HG03097 (cell line): ENCODE measurements around the gene ASCC3.
"Not testable (repeated sequence)": the region's sequence is repeated elsewhere in the genome, so short reads cannot be mapped to it uniquely, and the experiment has no call there.

ENCODE experiments used
- ATAC-seq: cut with Tn5 transposase; IDR thresholded peaks from one replicate; pipeline ENCODE4 v1.9.1; 2021; ENCODE audit not compliant: unreplicated experiment, low FRiP score

Gene ASCC3

DNA sequence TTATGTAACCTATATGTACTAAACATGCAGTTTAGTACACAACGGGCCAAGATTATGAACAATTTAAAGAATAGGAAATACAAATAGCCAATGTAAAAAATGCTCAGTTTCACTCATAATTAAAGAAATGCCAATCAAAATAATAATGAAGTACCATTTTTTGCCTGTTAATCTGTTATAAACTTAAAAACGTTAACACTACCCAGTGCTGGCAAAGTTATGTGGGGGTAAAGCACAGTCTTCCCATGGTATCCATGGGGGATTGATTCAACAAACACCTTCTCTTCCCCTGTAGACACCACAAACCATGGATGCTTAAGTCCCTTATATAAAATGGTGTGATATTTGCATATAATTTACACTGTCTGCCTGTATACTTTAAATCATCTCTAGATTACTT, 211.1 kb downstream of the ASCC3 start:
- ATAC-seq: no peak

DNA sequence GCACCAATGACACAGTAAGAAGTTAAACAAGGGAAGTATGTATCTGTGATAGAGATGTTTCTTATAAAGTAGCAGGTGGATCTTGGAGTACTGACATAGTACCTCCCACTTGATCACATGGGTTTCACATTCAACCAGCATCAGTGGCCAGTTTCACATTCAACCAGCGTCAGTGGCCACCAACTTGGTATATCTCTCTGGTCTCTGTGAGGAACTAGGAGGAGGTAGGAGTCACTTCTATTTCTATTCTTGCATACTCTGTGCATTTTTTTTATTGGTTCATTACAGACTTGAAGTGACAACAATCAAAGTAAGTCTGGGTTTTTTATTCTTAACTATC, 216.1 kb downstream of the ASCC3 start:
- ATAC-seq: peak; percentile 97

DNA sequence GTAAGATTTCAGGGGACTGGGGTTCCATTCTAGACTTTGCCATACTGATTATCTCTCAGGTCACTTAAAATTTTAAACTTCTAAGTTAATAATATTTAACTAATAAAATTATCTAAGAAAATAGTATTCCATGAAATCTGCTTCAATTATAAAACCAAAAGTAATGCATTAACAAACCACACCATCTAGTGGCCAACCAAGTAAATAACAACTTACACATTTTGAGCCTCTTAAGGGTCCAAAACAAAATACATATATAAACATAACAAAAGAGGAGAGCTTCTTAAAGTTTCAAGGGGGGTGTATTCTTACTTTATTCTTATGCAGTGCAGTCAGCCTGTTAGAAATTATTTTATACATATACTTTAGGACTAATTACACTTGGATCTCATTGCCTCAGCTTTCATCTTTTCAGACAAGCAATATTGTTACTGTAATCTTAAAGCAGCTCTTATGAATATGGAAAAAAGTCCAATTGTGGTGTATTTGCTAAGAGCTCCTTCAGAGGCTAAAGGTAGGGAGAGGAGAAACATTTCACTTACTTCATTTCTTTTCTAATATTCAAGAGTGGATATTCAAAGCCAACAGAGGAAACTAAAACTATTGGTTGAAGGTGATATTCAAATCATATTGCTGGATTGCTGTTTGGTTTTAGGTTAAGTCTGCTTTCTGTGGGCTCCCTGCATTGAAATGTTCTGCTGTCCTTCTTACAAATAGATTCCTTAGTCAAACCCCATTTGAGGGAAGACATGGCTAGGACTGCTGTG, 216.7 kb downstream of the ASCC3 start:
- ATAC-seq: peak; percentile 32

DNA sequence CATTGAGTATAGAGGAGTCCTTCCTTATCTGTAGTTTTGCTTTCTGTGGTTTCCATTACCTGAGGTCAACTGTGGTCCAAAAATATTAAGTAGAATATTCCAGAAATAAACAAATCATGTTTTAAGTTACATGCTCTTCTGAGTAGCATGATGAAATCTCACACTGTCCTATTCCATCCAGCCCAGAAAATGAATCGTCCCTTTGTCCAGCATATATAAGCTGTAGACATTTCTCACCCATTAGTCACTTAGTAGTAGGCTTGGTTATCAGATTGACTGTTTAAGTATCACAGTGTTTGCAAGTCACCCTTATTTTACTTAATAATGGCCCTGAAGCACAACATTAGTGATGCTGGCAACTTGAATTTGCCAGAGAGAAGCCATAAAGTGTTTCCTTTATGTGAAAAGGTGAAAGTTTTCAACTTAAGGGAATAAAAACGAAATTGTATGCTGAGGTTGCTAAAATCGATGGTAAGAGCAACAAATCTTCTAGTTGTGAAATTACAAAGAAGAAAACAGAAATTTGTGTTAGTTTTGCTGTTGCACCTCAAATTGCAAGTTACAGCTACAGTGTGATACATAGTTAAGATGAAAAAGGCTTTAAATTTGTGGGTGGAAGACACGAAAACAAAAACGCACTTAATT, 217.8 kb downstream of the ASCC3 start:
- no peak for ATAC-seq

DNA sequence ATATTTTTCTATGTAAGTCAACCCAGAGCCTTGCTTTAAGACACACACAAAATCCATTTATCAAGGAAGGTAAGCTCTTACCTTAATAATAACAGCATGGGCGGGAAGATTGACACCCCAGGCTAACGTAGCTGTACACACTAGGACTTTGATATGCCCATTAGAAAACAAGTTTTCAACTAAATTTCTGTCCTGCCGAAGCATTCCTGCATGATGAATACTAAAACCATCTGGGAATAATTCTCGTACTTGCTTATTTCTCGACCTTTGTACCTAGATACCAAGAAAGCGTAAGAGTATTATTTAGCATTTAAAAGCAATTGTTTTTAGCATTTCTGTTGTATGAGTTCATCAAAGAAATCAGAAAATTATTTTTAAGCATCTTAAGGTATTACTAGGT, 218.9 kb downstream of the ASCC3 start:
- ATAC-seq: no peak

DNA sequence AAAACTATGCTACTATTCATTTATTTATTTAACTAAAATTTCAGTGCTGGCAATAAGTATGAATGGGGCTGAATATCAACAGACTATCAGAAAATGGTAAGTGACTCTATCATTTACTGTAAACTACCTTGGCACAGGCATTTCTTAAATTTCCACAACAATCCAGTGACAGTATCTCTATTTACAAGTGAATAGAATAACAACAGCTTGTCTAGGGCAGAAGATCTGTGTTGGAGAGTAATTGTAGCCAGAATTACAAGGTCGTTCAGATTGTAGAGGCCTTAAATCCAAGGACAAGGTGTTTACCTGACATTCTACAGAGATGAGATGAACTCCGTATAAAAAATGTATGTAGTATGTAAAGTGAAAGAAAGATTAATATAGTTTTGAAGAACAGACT, 222.6 kb downstream of the ASCC3 start:
- ATAC-seq: no peak

DNA sequence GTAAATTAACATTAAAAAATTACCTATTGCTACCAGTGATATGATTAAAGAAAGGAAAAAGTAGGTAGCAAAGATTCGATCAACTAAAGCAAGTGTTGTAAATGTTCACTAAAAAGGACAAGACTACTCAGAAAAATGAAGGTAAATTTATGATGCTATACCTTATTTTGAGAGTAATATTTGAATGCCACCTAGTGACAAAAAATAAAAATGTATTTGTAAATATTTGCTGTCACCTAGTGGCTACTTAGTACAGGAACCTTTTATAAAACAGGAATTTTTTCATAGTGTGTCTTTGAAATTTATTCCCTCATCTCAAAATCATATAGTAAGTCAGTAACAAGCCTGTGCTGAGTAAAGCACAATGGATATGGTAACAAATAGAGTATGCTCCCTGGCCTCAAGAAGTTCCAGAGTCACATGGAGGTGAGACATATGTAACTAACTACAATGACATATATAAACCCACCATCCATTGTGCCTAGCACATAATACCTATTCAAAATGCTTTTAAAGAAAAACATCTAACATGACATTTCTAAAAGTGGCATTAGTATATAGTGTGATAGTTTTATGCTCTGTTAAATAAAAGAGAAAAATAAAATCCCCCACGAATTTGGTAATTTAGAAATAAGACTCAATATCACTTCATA, 223.3 kb downstream of the ASCC3 start:
- ATAC-seq: no peak

DNA sequence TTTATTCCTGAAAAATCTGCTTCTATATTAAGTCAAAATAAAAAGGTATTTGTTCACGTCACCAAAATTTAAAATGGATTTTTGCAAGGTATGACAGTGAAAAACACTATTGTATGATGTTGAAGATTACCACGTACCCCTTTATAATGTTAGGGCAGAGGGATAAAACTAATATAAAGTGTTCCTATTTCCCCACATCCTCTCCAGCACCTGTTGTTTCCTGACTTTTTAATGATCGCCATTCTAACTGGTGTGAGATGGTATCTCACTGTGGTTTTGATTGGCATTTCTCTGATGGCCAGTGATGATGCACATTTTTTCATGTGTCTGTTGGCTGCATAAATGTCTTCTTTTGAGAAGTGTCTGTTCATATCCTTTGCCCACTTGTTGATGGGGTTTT, 240.0 kb downstream of the ASCC3 start:
- not testable (repeated sequence) for ATAC-seq

DNA sequence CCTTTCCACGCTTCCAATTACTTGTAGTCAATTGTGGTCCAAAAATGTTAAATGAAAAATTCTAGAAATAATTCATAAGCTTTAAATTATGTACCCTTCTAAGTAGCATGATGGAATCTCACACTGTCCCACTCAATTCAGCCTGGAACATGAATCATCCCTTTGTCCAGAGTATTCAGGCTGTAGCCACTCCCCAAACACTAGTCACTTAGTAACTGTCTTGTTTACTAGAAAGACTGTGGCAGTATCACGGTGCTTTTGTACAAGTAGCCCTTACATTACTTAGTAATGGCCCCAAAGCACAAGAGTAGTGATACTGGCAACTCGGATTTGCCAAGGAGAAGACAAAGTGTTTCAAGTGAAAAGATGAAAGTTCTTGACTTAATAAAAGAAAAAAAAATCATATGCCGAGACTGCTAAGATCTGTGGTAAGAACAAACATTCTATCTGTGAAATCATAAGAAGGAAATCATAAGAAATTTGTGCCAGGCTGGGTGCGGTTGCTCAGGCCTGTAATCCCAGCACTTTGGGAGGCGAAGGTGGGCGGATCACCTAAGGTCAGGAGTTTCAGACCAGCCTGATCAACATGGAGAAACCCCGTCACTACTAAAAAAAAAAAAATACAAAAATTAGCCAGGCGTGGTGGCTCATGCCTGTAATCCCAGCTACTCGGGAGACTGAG, 247.9 kb downstream of the ASCC3 start:
- ATAC-seq: no peak

DNA sequence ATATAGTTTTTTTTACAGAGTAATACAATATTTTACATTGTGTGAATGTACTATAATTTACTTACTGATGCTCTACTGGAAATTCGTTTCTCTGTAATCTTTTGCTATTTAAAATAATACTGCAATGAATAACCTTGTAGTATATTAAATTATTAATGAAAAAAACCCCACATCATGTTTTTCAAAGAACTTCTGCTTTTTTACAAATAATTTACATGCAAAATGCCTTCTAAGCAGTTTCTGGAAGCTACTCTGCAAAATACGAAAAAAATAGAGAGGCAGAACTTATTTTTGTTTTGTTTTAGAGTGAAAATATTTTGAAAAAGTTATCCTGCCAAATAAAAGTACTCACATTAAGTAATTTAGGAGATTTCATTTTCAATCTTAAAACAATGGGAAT, 250.6 kb downstream of the ASCC3 start:
- ATAC-seq: no peak

DNA sequence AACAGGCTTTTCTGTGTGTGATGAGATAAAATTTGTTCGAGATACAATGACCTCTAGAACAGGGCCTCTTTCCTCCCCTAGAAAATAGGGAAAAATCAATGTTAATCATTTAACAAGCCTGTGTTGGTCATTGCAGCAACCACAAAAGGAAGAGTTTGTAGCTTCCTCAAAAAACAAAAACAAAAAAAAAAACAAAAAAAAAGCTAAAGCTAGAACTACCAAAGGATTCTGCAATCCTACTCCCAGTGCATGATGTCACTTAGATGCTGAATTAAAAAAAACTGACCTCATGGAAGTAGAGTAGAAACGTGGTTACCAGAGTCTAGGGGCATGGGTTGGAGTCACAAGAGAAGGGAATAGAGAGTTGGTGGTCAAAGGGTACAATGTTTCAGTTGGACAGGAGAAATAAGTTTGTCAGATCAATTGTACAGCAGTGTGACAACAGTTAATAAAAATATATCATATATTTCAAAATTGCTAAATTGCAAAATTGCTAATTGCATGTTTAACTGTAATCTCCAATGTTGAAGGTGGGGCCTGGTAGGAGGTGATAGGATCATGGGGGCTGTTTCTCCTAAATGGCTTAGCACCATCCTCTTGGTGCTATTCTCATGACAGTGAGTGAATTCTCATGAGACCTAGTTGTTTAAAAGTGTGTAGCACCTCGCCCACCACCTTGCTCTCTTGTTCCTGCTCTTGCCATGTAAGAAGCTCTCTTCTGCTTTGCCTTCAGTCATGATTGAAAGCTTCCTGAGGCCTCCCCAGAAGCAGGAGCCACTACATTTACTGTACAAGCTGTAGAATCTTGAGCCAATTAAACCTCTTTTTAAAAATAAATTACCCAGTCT, 253.0 kb downstream of the ASCC3 start:
- no peak for ATAC-seq

DNA sequence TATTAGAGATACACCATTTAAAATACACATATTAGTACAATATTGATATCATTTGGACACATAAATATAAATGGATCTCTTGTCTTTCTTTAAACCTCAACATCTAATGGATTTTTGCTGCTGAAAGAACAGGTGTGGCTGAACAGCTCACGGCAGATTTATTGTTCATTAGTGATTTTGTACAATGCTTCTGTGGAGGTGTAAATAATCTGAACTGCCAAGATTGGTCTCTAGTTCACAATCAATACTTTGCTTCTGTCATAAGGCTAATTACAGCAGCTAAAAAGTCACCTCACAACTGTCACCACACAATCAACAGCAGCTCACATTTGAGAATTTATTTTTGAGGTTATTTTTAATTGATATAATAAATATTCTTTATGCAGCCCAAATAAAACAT, 254.4 kb downstream of the ASCC3 start:
- no peak for ATAC-seq

DNA sequence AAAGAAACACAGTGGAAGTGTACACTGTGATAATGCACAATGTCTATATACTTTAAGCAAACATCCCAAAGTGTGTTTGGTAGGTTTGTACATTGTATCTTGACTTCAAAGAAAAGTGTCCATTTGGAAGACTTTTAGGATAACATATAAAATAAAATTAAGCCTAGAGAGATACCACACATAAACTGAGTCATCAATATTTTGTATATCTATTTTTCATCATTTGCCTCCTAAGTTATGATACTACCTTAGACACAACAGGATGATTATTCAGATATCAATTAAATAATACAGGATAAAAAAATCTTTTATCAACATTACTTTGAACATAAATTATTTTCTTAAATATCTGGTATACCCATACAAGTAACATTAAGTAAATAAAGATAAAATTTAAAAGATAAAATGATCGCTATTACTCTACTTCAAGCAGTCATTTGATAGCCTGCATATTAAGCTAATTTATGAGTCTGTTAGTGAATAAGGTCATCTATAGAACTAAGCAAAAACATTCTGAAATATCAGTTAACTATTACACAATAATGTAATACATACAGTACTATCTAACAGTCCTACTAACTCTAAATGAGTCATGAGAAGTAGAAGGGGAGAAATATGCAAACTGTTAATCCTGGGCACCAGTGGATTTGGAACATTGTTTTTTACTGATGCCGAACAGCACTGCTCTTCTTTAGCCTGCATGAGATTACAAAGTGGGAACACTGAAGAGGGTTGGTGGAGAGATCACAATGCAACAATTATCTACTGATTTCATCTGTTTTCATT, 258.0 kb downstream of the ASCC3 start:
- no peak for ATAC-seq

DNA sequence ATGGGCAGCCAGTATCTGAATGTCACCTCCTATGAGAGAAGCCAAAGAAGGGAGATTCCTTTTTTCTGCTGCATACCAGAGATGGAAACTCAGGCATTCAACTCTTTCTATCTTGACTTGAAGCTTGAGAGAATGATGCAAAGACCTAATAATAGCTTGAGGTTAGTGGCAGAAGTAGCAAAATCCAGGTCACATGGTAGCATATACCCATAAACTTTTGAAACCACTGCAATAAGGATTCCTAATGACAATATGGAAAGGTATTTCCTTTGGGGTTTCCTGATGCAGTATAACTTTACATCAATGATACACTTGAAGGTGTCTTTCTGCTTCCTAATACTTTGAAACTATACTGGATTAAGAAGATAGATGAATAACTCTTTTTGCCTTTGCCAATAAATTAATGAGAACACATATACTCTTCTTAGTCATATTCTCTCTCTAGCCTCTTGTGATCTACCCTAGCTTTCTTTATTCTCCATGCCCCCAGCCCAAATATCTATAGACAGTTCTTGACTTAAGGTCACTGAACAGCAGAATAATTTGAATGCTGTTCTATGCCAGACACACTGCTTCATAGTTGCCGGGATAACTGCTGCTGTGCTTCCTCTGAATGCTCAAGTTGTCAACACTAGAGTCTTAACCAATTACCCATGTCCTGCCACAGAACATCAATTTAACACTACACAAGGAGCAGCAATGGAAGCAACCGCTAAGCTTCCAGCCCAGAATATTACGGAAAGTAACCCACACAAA, 260.9 kb downstream of the ASCC3 start:
- no peak for ATAC-seq

DNA sequence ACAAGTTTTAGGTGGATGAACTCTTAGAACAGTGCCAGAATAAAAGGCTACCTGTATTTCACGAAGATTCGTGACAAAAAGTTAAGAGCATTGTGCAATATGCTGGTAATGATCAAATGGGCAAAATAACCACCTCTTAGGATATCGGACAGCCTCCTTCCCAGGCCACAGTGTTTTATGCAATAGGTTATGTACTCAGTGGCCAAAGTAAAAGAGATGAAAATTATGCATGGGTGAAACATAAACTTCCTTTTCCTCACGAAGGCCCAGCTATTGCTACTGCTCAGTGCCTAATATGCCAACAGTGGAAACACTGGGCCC, 262.8 kb downstream of the ASCC3 start:
- no peak for ATAC-seq

DNA sequence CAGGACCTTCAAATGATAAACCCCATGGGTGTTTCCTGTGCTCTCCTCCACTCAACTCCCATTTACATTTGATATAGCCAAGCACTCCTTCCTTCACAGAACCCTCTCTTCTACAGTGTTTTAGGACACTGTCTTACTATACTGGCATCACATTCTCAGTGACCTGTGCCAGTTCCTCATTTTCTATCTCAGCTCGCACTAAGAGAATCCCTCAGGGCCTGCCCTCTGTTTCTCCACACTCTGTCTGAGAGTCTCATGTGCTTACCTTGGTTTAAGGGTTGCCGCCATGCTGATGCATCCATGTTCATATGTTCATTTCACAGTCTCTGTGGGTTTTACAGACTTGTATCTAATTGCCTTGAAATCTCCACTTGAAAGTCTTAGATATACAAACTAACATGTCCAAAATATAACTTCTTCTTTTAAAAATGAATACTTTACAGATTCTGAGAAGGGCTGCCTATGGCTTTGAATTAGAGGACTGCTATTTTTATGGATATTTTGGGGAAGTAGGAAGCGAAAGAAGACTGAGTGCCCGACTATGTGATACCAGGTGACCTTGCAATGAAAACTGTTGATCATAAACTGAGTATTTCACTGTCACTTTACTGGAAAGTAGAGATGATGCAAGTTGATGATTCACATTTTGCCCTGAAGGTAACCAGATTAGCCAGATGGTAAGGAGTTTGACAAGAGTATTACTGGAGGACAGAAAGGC, 263.3 kb downstream of the ASCC3 start:
- ATAC-seq: no peak

DNA sequence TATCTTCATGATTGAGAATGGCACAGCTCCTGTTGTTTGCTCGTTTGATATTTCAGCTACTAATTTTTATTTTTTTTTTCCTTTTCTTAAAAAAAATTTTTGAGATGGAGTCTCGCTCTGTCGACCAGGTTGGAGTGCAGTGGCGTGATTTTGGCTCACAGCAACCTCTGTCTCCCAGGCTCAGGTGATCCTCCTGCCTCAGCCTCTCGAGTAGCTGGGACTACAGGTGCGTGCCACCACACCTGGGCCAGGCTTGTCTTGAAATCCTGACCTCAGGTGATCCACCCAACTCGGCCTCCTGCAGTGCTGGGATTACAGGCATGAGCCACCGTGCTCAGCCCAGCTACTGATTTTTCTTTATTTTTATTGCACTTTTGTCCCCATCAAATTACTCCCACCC, 266.2 kb downstream of the ASCC3 start:
- ATAC-seq: no peak

DNA sequence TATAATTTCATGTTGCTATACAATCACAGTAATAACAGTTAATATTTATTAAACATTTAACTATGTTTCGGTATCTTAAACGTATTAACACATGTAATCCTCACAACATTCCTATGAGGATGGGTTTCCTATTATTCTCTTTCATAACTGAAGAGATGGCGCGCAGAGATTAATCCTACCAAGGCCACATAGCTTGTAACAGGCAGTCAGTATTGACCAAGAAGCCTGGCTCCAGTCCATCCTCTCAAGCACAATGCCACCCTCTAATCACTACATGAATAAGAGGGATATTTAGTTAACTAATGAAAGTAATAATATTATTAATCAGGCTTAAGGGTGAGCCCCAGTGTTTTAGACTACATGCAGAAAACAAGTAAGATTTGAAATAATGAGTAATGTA, 266.7 kb downstream of the ASCC3 start:
- no peak for ATAC-seq

DNA sequence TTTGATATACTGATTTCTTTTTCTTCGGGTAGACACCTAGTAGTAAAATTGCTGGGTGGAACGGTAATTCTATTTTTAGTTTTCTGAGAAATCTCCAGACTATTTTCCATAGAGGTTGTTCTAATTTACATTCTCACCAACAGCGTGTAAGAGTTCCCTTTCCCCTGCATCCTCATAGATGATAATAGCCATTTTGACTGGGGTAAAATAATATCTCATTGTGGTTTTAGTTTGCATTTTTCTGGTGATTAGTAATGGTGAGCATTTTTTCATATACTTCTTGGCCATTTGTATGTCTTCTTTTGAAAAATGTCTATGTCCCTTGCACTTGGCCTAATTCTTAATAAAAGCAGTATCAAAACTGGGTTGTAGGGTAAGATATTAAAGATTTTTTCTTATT, 267.5 kb downstream of the ASCC3 start:
- ATAC-seq: no peak
